NCI-H69 (cell line): ENCODE results near the gene N4BP2L2.
A peak's percentile ranks its signal among the peaks of the same experiment; 100 is the strongest.

Experiments
- DNase-seq: peaks from one replicate; lab custom pipeline; 2025; lab: John Stamatoyannopoulos, UW

Gene N4BP2L2

DNA sequence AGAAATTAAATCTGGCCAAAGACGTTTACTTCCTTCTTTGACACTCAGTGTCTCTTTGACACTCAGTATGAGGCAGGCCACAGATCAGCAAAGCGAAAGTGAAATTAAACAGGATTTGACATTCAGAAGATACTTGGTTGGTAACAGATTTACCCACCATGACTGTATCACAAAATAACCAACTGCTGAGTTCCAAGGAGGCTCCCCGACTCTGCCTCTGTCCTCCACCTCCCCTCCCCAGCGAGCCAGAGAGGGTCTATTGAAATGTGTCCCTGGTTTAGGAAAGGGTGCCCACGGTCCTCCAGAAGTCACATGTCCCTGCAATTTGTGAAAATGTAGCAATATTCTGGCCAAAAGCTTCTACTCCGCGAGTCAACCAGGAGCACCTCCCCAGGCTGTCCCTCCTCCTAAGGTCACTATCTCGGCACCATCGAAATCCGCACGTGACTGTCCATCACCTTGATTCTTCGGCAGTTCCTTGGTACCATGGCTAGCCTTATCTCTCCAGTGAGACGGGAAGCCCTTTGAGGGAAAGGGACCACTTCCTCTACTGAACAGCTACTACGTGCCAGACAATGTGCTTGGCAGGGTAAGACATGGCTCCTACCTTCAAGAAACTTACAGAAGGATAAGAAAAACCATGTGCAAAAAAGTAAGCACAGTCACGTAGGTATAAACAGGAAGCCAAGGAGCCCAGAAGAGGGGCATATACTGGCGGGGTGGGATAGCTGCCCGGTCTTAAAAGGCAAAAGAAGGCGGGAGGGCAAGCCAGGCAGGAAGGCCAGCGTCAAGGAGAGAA, 112.2 kb downstream of the N4BP2L2 start:
- peak; percentile 36 for DNase-seq

GRCh38 chr13:32425158-32425557, 113.4 kb downstream of the N4BP2L2 start:
- no peak for DNase-seq

DNA sequence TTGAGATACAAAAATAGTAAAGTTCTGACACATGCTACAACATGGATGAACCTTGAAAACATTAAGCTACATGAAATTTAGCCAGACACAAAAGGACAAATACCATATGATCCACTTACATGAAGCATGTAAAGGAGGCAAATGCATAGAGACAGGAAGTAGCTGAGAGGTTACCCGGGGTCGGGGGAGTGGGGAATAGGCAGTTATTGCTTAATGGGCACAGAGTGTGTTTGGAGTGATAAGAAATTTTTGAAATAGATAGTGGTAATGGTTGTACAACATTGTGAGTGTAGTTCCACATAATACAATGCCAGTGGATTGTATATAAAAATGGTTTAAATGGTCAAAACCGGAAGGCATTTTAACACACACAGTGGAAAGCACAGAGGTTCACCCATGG, 115.0 kb downstream of the N4BP2L2 start:
- no peak for DNase-seq

GRCh38 chr13:32419862-32420261, 118.7 kb downstream of the N4BP2L2 start:
- DNase-seq, result no peak

DNA sequence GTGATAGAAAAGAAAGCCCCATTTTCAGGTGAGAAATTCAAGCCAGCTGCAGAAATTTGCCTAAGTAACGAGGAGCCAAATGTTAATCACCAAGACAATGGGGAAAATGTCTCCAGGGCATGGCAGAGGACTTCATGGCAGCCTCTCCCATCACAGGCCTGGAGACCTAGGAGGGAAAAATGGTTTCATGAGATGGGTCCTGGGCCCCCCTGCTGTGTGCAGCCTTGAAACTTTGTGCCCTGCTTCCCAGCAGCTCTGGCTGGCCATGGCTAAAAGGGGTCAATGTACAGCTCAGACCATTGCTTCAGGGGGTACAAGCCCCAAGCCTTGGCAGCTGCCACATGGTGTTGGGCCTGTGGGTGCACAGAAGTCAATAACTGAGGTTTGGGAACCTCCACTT, 120.6 kb downstream of the N4BP2L2 start:
- no peak for DNase-seq

DNA sequence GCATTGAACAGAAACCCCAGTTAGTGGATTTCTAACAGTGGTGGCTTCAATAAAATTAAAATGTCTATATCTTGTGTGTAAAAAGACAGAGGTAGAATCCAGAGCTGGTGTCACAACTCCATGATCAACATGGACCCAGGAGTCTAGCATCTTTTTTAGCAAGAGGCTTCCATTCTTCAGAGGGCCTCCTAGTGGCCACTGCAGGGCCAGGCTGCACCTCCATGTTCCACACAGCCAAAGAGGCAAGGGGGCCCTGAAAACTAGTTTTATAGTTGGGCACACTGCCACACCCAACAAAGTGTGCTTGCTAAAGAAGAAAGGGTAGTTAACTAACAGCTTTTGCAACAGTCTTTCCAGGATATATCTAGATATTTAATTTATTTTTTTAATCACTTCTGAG, 123.6 kb downstream of the N4BP2L2 start:
- DNase-seq, result peak; percentile 51

DNA sequence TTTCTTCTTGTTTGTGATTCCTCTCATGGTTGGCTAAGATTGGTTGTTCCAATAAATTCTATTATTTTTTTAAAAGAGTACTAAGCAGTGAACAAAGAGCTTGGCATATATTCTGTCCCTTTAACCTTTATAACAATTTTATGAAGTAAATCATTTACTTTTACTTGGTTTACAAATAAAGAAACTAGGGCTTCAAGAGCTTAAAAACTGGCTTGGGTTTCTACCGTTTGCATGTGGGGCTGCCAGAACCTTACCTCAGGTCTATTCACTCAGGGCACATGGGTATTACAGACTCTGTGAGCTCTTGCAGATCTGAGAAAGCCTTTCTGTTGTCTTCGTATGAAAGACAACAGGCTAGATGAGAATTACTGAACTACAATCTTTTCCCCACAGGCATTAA, 124.0 kb downstream of the N4BP2L2 start:
- no peak for DNase-seq

DNA sequence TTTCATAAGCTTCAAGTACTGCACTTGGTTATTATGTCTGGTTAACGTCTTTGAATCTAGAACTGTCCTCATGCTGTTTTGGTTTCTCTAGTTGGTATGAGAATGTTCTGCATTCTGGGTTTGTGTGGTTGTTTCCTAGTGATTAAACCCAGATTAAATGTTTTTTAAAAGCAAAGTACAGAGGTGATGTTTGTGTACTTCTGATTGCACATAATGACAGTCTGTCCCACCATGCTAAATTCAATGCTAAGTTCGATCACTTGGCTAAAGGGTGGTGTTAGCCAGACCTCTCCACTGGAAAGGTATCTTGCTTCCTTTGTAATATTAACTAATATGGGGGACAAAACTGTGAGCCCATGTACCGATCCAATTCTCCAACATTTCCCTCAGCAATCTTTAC, 125.3 kb downstream of the N4BP2L2 start:
- DNase-seq, result no peak

- DNase-seq, result peak; percentile 90
Observed at GRCh38 chr13:32409561-32410421, 128.8 kb downstream of the N4BP2L2 start.

- peak; percentile 80 for DNase-seq
Observed at GRCh38 chr13:32409001-32409313, 129.6 kb downstream of the N4BP2L2 start.

GRCh38 chr13:32408296-32409000, 130.1 kb downstream of the N4BP2L2 start:
- no peak for DNase-seq

DNA sequence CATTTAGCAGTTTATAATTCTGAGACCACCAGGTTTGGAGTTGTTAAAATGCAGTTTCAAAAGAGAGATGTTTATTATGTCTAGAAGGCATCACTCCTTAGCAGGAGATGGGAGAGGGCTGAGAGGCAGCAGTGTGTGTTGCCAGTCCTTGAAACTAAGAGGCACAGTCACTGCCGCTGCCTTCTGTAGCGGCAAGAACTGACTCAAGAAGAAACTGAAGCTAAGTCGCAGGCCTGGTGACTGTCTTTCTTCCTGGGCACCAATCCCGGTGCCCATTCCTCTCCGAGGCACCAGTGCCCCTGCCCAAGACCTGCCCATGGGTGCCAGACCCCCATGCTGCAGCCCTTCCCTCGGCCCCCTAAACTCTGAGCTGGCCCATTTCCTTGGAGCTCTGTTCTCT, 130.7 kb downstream of the N4BP2L2 start:
- no peak for DNase-seq

- DNase-seq, result no peak
Observed at GRCh38 chr13:32403108-32403507, 135.5 kb downstream of the N4BP2L2 start.

DNA sequence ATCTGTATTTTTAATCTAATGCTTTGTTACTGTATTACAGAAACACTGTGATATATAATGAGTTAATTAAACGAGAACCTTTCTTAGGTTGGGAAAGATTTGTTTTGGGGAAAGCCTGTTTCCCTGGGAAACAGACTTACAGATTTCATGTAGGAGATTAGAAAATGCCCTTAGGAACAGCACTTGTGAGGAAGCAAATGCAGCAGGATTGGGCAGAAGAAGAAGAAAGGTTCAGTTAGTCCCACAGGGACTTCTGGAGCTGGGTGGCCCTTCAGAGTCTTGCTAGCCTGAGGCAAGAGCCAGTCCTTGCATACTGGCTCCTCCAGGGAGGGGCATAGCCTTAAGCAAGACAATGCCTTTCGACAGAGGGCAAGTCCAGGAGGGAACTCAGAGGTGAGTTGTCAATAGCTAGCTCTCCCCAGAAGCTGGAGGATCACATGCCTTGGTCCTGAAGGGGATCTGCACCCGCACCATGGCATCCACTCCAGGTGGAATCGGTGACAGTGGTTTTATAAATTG, 147.4 kb downstream of the N4BP2L2 start:
- no peak for DNase-seq

- no peak for DNase-seq
Observed at GRCh38 chr13:32390484-32390883, 148.1 kb downstream of the N4BP2L2 start.

- no peak for DNase-seq
Observed at GRCh38 chr13:32390048-32390447, 148.5 kb downstream of the N4BP2L2 start.

- DNase-seq, result no peak
Observed at GRCh38 chr13:32385410-32385809, 153.2 kb downstream of the N4BP2L2 start.

- no peak for DNase-seq
Observed at GRCh38 chr13:32384702-32385101, 153.9 kb downstream of the N4BP2L2 start.

DNA sequence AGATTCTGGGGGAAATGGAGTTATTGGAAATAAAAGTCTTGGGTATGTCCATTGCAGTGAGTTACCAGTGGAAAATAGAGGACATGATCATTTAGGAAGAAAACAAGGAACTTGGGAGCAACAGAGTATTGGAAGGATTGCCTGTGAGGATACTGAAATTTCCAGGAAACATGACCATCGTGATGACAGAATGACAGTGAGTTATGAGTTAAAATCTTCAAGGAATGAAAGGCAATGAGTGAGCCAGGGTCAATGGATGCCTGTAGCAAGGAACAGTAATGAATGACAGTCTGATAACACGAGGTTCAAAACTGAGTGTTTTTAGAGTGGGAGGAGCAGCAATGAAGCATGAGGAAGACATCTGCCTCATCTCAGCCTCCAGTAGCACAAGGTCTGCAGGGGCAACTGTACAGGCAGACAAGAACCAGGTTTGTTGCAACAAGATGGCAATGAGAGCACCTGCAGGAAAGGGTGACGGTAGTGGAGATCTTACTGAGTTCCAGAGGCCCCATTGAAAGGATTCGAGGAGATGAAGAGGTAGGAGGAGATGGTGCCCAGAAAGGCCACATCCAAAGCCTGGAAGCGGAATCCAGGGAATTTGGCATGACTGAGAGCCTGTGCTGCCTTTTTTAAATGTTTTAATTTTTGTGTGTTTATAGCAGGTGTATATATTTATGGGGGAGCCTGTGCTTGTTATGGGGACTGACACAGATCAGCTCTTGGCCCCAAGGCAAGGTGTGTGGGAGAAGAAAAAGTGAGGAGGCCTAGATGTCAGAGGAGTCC, 154.6 kb downstream of the N4BP2L2 start:
- no peak for DNase-seq
